HAP-1 (cell line): ENCODE results near the gene METRN.
"Not testable (repeated sequence)": the region's sequence is repeated elsewhere in the genome, so short reads cannot be mapped to it uniquely, and the experiment has no call there.

Experiments used
- DNase-seq, 2 experiments: peaks; one replicate each; pipeline ENCODE4 v3.0.0-alpha.2; 2016 to 2020; ENCODE audit warnings: low spot score in 2 of 2
- H3K27me3 ChIP-seq: fragments of 250-450 bp; sonication (Bioruptor Pico); 2 replicates; pipeline ENCODE4 v1.5.1; 2020; ENCODE audit warnings: low read depth, mild to moderate bottlenecking, moderate library complexity
- H3K36me3 ChIP-seq: fragments of 250-450 bp; sonication (Bioruptor Pico); replicated peaks from 2 replicates; pipeline ENCODE4 v1.5.1; 2020; ENCODE audit warnings: mild to moderate bottlenecking
- H3K4me1 ChIP-seq: fragments of 250-450 bp; sonication (Bioruptor Pico); 2 replicates; pipeline ENCODE4 v1.5.1; 2020; ENCODE audit warnings: mild to moderate bottlenecking
- H3K4me3 ChIP-seq: fragments of 250-450 bp; sonication (Bioruptor Pico); 2 replicates; pipeline ENCODE4 v1.5.1; 2020; ENCODE audit warnings: mild to moderate bottlenecking, moderate library complexity
- H3K9me3 ChIP-seq: fragments of 250-450 bp; sonication (Bioruptor Pico); 2 replicates; pipeline ENCODE4 v1.5.1; 2020; ENCODE audit warnings: mild to moderate bottlenecking, moderate library complexity
- in situ Hi-C: fragments of 300-500 bp; cut with MboI; formaldehyde crosslinking; loops from 3 replicates; pipeline ENCODE4 v1.14.3; 2020; ENCODE audit warnings: low sequenced_read_pairs, inconsistent platforms, mixed read lengths

Gene METRN

GRCh38 chr16:741986-742629 lies 27.2 kb downstream of the METRN start:
- H3K4me3 ChIP-seq: no peak overlapping the region
- no peaks in the 10 kb centered on the region for H3K27me3 ChIP-seq
- no peak for DNase-seq
- peaks cover 6% of the 10 kb centered on the region for H3K4me1 ChIP-seq
- no peaks in the 10 kb centered on the region for H3K9me3 ChIP-seq
- peaks cover 10% of the 10 kb centered on the region for H3K36me3 ChIP-seq
- in situ Hi-C loops: no loop called here

- H3K4me1 ChIP-seq, H3K9me3 ChIP-seq, in situ Hi-C loops, DNase-seq, H3K36me3 ChIP-seq, H3K4me3 ChIP-seq, H3K27me3 ChIP-seq: not testable (repeated sequence)
Measured at GRCh38 chr16:742894-743293, 28.0 kb downstream of the METRN start.

GRCh38 chr16:743794-744500 lies 29.0 kb downstream of the METRN start:
- DNase-seq: peak in 1 of 2 experiments; percentile 41
- H3K27me3 ChIP-seq: no peaks in the 10 kb centered on the region
- in situ Hi-C loops: no loop called here
- H3K9me3 ChIP-seq: no peaks in the 10 kb centered on the region
- H3K4me1 ChIP-seq: peaks cover 6% of the 10 kb centered on the region
- H3K36me3 ChIP-seq: peaks cover 3% of the 10 kb centered on the region
- H3K4me3 ChIP-seq: no peak overlapping the region

- no peaks in the 10 kb centered on the region for H3K27me3 ChIP-seq
- H3K4me3 ChIP-seq: no peak overlapping the region
- H3K9me3 ChIP-seq: no peaks in the 10 kb centered on the region
- in situ Hi-C loops: no loop called here
- no peaks in the 10 kb centered on the region for H3K36me3 ChIP-seq
- peaks cover 3% of the 10 kb centered on the region for H3K4me1 ChIP-seq
- peak; percentile 31 to 81 for DNase-seq
Measured at GRCh38 chr16:745739-746138, 30.8 kb downstream of the METRN start.

- Histone ChIP-seq H3K4me1 (peaks cover 2% of the 10 kb centered on the region), H3K36me3 (no peaks in the 10 kb centered on the region), H3K27me3 (no peaks in the 10 kb centered on the region), H3K9me3 (no peaks in the 10 kb centered on the region), H3K4me3 (no peak overlapping the region)
- no peak for DNase-seq
- in situ Hi-C loops: no loop called here
Measured at GRCh38 chr16:746637-747036, 31.7 kb downstream of the METRN start.

- Histone ChIP-seq H3K27me3 (no peaks in the 10 kb centered on the region), H3K4me3 (no peak overlapping the region), H3K4me1 (peaks cover 11% of the 10 kb centered on the region), H3K9me3 (no peaks in the 10 kb centered on the region), H3K36me3 (no peaks in the 10 kb centered on the region)
- DNase-seq: no peak
- in situ Hi-C loops: no loop called here
Measured at GRCh38 chr16:747978-748746, 33.2 kb downstream of the METRN start.

- Histone ChIP-seq H3K9me3 (no peaks in the 10 kb centered on the region), H3K4me1 (peaks cover 11% of the 10 kb centered on the region), H3K27me3 (no peaks in the 10 kb centered on the region), H3K36me3 (no peaks in the 10 kb centered on the region), H3K4me3 (no peak overlapping the region)
- in situ Hi-C loops: no loop called here
- no peak for DNase-seq
Measured at GRCh38 chr16:749010-749409, 34.1 kb downstream of the METRN start.

GRCh38 chr16:750485-750884 lies 35.6 kb downstream of the METRN start:
- in situ Hi-C loops: no loop called here
- H3K36me3 ChIP-seq: no peaks in the 10 kb centered on the region
- no peaks in the 10 kb centered on the region for H3K27me3 ChIP-seq
- DNase-seq: no peak
- H3K9me3 ChIP-seq: no peaks in the 10 kb centered on the region
- H3K4me3 ChIP-seq: no peak overlapping the region
- H3K4me1 ChIP-seq: peaks cover 11% of the 10 kb centered on the region

GRCh38 chr16:751152-752006 lies 36.5 kb downstream of the METRN start:
- Histone ChIP-seq H3K36me3 (no peaks in the 10 kb centered on the region), H3K4me3 (no peak overlapping the region), H3K4me1 (peaks cover 11% of the 10 kb centered on the region), H3K9me3 (no peaks in the 10 kb centered on the region; the same call in 1 of the 2 replicates), H3K27me3 (no peaks in the 10 kb centered on the region)
- DNase-seq: no peak
- in situ Hi-C loops: no loop called here

- no peaks in the 10 kb centered on the region for H3K27me3 ChIP-seq
- DNase-seq: peak; percentile 63 to 68
- peaks cover 11% of the 10 kb centered on the region for H3K4me1 ChIP-seq
- H3K4me3 ChIP-seq: no peak overlapping the region
- H3K36me3 ChIP-seq: no peaks in the 10 kb centered on the region
- in situ Hi-C loops: no loop called here
- no peaks in the 10 kb centered on the region; the same call in 1 of the 2 replicates for H3K9me3 ChIP-seq
Measured at GRCh38 chr16:752007-752312, 37.0 kb downstream of the METRN start.

- peaks cover 15% of the 10 kb centered on the region for H3K4me1 ChIP-seq
- H3K9me3 ChIP-seq, H3K4me3 ChIP-seq, in situ Hi-C loops, H3K36me3 ChIP-seq, DNase-seq, H3K27me3 ChIP-seq: not testable (repeated sequence)
Measured at GRCh38 chr16:754121-754607, 39.2 kb downstream of the METRN start.

GRCh38 chr16:754656-755055 lies 39.7 kb downstream of the METRN start:
- no peaks in the 10 kb centered on the region; the same call in 1 of the 2 replicates for H3K9me3 ChIP-seq
- DNase-seq: no peak
- in situ Hi-C loops: no loop called here
- H3K4me1 ChIP-seq: peaks cover 15% of the 10 kb centered on the region
- H3K27me3 ChIP-seq: no peaks in the 10 kb centered on the region
- no peaks in the 10 kb centered on the region; the same call in 1 of the 2 replicates for H3K36me3 ChIP-seq
- H3K4me3 ChIP-seq: no peak overlapping the region

GRCh38 chr16:756428-756827 lies 41.5 kb downstream of the METRN start:
- in situ Hi-C loops: no loop called here
- peak in 1 of 2 experiments; percentile 28 for DNase-seq
- no peaks in the 10 kb centered on the region; the same call in 1 of the 2 replicates for H3K36me3 ChIP-seq
- H3K4me1 ChIP-seq: peaks cover 15% of the 10 kb centered on the region
- H3K27me3 ChIP-seq: no peaks in the 10 kb centered on the region
- H3K4me3 ChIP-seq: no peak overlapping the region
- no peaks in the 10 kb centered on the region; the same call in 1 of the 2 replicates for H3K9me3 ChIP-seq
